Right lobe of liver (tissue), 4 donors: ENCODE results near the gene PIP5K1B.

Experiments used
- POLR2A ChIP-seq: fragments of 450-650 bp; IDR thresholded peaks from one replicate; pipeline ENCODE4 v1.6.1; 2017; ENCODE audit warnings: antibody characterized with exemption, mild to moderate bottlenecking
- TF ChIP-seq, protein P1 (sequence below), 4 donors: fragments of 200-600 bp in 3 of 4; fragments of 450-650 bp in 1 of 4; IDR thresholded peaks; one replicate each; pipeline versions ENCODE4 v1.5.1 to v1.8.0; 2016 to 2022; ENCODE audit warnings: antibody characterized with exemption in 4 of 4, mild to moderate bottlenecking in 2 of 4
- donor health status: DM: no; HTN: no; CAD: no.
- donor health status: DM: no; HTN: no; CAD: no.
- donor health status: DM: no; HTN: yes; CAD: no.

DNA sequence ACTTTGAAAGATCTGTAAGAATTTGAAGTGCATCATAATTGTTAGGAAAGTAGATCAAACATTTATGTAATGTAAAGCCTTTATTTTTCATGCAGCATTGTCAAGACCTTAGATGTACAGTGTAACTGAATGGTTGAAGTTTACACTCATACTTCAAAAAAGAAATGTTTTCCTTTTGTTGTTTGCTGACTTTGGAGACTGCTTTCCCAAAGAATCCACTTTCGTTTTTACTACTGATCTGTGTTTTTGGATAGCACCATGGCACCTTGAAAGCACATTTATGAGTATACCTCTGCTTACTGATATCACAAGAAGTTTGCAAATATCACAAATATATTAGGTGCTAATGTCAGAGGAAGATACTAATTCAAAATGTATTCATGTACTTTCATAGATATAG, 50.0 kb downstream of the PIP5K1B start:
- TF ChIP-seq, protein P1, sequence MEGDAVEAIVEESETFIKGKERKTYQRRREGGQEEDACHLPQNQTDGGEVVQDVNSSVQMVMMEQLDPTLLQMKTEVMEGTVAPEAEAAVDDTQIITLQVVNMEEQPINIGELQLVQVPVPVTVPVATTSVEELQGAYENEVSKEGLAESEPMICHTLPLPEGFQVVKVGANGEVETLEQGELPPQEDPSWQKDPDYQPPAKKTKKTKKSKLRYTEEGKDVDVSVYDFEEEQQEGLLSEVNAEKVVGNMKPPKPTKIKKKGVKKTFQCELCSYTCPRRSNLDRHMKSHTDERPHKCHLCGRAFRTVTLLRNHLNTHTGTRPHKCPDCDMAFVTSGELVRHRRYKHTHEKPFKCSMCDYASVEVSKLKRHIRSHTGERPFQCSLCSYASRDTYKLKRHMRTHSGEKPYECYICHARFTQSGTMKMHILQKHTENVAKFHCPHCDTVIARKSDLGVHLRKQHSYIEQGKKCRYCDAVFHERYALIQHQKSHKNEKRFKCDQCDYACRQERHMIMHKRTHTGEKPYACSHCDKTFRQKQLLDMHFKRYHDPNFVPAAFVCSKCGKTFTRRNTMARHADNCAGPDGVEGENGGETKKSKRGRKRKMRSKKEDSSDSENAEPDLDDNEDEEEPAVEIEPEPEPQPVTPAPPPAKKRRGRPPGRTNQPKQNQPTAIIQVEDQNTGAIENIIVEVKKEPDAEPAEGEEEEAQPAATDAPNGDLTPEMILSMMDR (IDR thresholded peaks at IDR 0.05) = no peak
- TF ChIP-seq POLR2A = no peak
